H1 (cell line): ENCODE measurements around the gene RGL1.

Experiments
- EZH2 ChIP-seq: fragments of 200-600 bp; sonication (generic); IDR thresholded peaks from 2 replicates; pipeline ENCODE4 v1.7.1; 2012; ENCODE audit warnings: low read depth, mild to moderate bottlenecking, moderate library complexity, low read length, inconsistent platforms; ENCODE audit not compliant: severe bottlenecking
- SP1 ChIP-seq: IDR thresholded peaks from 2 replicates; pipeline ENCODE4 v1.6.1; 2011; ENCODE audit warnings: low read depth, low read length
- TF ChIP-seq, protein P1 (sequence below), 3 experiments: IDR thresholded peaks; 1 replicate in 2 of 3; 2 replicates in 1 of 3; pipeline versions ENCODE4 v1.5.1 to v1.6.1; 2011; ENCODE audit warnings: low read length in 3 of 3, mild to moderate bottlenecking in 3 of 3, inconsistent platforms in 2 of 3, low read depth in 1 of 3, moderate library complexity in 1 of 3; ENCODE audit not compliant: insufficient read depth in 1 of 3; ENCODE audit errors: control extremely low read depth in 1 of 3

- TF ChIP-seq, protein P1, sequence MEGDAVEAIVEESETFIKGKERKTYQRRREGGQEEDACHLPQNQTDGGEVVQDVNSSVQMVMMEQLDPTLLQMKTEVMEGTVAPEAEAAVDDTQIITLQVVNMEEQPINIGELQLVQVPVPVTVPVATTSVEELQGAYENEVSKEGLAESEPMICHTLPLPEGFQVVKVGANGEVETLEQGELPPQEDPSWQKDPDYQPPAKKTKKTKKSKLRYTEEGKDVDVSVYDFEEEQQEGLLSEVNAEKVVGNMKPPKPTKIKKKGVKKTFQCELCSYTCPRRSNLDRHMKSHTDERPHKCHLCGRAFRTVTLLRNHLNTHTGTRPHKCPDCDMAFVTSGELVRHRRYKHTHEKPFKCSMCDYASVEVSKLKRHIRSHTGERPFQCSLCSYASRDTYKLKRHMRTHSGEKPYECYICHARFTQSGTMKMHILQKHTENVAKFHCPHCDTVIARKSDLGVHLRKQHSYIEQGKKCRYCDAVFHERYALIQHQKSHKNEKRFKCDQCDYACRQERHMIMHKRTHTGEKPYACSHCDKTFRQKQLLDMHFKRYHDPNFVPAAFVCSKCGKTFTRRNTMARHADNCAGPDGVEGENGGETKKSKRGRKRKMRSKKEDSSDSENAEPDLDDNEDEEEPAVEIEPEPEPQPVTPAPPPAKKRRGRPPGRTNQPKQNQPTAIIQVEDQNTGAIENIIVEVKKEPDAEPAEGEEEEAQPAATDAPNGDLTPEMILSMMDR (IDR thresholded peaks at IDR 0.05; ENCODE audit: control extremely low read depth in 1 of 3, insufficient read depth in 1 of 3, low read depth in 1 of 3, low read length in 3 of 3), result peak in 1 of 3 experiments; percentile 19; a peak in 1 of 4 replicates
- no peak for TF ChIP-seq SP1
- TF ChIP-seq EZH2, result no peak
These were observed 113.7 kb downstream of the RGL1 start for GRCh38 chr1:183918589-183918988.
